ENCODE measurements around the gene TMEM212. TPM values are rescaled to one million over a fixed set of nuclear protein-coding genes. Genes with fewer than 3 reads are reported as not detected.

The TMEM212 gene
- total and polyA plus RNA-seq, 2 of the 13 experiments (the other 11 are each of a cell fraction or from before 2014, with no cell fraction given), result not detected

DNA sequence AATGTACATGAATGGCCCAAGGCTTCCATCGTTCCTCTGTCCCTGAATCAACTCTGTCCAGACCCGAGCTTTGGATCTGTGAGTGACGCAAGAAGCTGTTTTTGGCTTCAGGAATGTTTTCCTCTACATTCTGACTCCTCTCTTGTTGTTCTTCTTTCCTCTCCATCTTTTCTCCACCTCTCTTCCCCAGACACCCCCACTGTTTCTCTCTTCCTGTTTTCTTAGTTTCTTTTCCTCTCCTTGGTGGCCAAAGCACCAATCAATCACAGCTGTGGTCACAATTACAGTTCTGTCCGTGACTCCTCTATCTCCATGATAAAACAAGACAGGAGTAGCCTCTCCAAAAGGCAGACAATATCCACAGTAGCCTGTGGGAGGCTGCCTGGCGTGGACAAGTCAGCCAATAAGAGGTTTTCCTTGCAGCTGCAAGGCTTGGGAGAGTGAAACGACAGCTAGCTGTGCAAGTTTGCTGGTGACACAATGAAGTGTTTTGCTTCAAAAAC, 4.9 kb upstream of the TMEM212 start (continued):
- no peak for TF ChIP-seq KDM3A (CRISPR knock-in tag; IDR thresholded peaks at IDR 0.05; ENCODE audit: low read depth)
- no peak for TF ChIP-seq ZFP62 (CRISPR knock-in tag; IDR thresholded peaks at IDR 0.05)
- peak; percentile 49; the same call in 1 of the 2 replicates for TF ChIP-seq ZNF605 (CRISPR knock-in tag; IDR thresholded peaks at IDR 0.05)
- TF ChIP-seq ZFP36L1 (CRISPR knock-in tag; IDR thresholded peaks at IDR 0.05), result peak; percentile 54; the same call in 1 of the 2 replicates
- TF ChIP-seq, protein P1, sequence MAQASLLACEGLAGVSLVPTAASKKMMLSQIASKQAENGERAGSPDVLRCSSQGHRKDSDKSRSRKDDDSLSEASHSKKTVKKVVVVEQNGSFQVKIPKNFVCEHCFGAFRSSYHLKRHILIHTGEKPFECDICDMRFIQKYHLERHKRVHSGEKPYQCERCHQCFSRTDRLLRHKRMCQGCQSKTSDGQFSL (CRISPR knock-in tag; IDR thresholded peaks at IDR 0.05), result peak; percentile 71; the same call in 1 of the 2 replicates
- TF ChIP-seq, protein P2, sequence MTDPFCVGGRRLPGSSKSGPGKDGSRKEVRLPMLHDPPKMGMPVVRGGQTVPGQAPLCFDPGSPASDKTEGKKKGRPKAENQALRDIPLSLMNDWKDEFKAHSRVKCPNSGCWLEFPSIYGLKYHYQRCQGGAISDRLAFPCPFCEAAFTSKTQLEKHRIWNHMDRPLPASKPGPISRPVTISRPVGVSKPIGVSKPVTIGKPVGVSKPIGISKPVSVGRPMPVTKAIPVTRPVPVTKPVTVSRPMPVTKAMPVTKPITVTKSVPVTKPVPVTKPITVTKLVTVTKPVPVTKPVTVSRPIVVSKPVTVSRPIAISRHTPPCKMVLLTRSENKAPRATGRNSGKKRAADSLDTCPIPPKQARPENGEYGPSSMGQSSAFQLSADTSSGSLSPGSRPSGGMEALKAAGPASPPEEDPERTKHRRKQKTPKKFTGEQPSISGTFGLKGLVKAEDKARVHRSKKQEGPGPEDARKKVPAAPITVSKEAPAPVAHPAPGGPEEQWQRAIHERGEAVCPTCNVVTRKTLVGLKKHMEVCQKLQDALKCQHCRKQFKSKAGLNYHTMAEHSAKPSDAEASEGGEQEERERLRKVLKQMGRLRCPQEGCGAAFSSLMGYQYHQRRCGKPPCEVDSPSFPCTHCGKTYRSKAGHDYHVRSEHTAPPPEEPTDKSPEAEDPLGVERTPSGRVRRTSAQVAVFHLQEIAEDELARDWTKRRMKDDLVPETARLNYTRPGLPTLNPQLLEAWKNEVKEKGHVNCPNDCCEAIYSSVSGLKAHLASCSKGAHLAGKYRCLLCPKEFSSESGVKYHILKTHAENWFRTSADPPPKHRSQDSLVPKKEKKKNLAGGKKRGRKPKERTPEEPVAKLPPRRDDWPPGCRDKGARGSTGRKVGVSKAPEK (CRISPR knock-in tag; IDR thresholded peaks at IDR 0.05; ENCODE audit: borderline replicate concordance), result peak; percentile 97
- TF ChIP-seq BRD4 (CRISPR knock-in tag; IDR thresholded peaks at IDR 0.05), result peak; percentile 70; the same call in 1 of the 2 replicates
- peak; percentile 39; the same call in 1 of the 2 replicates for TF ChIP-seq POLR2AphosphoS5 (IDR thresholded peaks at IDR 0.05; ENCODE audit: low read depth, low read length)
- TF ChIP-seq ZNF24 (IDR thresholded peaks at IDR 0.05), result no peak
- TF ChIP-seq ZNF205 (CRISPR knock-in tag; IDR thresholded peaks at IDR 0.05), result no peak
- peak; percentile 37; the same call in 1 of the 2 replicates for TF ChIP-seq RFXANK (CRISPR knock-in tag; IDR thresholded peaks at IDR 0.05)
- peak; percentile 83 for TF ChIP-seq GFI1 (CRISPR knock-in tag; IDR thresholded peaks at IDR 0.05; ENCODE audit: borderline replicate concordance)
- TF ChIP-seq CREB1 (IDR thresholded peaks at IDR 0.05), result 0 out of 2 replicates have a peak, but pooled peaks have one; percentile 1
- TF ChIP-seq CREB1 (CRISPR knock-in tag; IDR thresholded peaks at IDR 0.05), result peak; percentile 61
- TF ChIP-seq, protein P3, sequence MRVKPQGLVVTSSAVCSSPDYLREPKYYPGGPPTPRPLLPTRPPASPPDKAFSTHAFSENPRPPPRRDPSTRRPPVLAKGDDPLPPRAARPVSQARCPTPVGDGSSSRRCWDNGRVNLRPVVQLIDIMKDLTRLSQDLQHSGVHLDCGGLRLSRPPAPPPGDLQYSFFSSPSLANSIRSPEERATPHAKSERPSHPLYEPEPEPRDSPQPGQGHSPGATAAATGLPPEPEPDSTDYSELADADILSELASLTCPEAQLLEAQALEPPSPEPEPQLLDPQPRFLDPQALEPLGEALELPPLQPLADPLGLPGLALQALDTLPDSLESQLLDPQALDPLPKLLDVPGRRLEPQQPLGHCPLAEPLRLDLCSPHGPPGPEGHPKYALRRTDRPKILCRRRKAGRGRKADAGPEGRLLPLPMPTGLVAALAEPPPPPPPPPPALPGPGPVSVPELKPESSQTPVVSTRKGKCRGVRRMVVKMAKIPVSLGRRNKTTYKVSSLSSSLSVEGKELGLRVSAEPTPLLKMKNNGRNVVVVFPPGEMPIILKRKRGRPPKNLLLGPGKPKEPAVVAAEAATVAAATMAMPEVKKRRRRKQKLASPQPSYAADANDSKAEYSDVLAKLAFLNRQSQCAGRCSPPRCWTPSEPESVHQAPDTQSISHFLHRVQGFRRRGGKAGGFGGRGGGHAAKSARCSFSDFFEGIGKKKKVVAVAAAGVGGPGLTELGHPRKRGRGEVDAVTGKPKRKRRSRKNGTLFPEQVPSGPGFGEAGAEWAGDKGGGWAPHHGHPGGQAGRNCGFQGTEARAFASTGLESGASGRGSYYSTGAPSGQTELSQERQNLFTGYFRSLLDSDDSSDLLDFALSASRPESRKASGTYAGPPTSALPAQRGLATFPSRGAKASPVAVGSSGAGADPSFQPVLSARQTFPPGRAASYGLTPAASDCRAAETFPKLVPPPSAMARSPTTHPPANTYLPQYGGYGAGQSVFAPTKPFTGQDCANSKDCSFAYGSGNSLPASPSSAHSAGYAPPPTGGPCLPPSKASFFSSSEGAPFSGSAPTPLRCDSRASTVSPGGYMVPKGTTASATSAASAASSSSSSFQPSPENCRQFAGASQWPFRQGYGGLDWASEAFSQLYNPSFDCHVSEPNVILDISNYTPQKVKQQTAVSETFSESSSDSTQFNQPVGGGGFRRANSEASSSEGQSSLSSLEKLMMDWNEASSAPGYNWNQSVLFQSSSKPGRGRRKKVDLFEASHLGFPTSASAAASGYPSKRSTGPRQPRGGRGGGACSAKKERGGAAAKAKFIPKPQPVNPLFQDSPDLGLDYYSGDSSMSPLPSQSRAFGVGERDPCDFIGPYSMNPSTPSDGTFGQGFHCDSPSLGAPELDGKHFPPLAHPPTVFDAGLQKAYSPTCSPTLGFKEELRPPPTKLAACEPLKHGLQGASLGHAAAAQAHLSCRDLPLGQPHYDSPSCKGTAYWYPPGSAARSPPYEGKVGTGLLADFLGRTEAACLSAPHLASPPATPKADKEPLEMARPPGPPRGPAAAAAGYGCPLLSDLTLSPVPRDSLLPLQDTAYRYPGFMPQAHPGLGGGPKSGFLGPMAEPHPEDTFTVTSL (CRISPR knock-in tag; IDR thresholded peaks at IDR 0.05; ENCODE audit: borderline replicate concordance), result no peak
- TF ChIP-seq BCL6 (CRISPR knock-in tag; IDR thresholded peaks at IDR 0.05), result peak; percentile 63
- TF ChIP-seq, protein P4, sequence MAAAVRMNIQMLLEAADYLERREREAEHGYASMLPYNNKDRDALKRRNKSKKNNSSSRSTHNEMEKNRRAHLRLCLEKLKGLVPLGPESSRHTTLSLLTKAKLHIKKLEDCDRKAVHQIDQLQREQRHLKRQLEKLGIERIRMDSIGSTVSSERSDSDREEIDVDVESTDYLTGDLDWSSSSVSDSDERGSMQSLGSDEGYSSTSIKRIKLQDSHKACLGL (CRISPR knock-in tag; IDR thresholded peaks at IDR 0.05), result no peak
- TF ChIP-seq, protein P5, sequence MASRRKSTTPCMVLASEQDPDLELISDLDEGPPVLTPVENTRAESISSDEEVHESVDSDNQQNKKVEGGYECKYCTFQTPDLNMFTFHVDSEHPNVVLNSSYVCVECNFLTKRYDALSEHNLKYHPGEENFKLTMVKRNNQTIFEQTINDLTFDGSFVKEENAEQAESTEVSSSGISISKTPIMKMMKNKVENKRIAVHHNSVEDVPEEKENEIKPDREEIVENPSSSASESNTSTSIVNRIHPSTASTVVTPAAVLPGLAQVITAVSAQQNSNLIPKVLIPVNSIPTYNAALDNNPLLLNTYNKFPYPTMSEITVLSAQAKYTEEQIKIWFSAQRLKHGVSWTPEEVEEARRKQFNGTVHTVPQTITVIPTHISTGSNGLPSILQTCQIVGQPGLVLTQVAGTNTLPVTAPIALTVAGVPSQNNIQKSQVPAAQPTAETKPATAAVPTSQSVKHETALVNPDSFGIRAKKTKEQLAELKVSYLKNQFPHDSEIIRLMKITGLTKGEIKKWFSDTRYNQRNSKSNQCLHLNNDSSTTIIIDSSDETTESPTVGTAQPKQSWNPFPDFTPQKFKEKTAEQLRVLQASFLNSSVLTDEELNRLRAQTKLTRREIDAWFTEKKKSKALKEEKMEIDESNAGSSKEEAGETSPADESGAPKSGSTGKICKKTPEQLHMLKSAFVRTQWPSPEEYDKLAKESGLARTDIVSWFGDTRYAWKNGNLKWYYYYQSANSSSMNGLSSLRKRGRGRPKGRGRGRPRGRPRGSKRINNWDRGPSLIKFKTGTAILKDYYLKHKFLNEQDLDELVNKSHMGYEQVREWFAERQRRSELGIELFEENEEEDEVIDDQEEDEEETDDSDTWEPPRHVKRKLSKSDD (CRISPR knock-in tag; IDR thresholded peaks at IDR 0.05; ENCODE audit: low read depth), result no peak; the same call in 1 of the 2 replicates
- no peak for TF ChIP-seq RORA (CRISPR knock-in tag; IDR thresholded peaks at IDR 0.05)

Data from HepG2 (cell line).